Breast epithelium (tissue), 4 donors: ENCODE results near the gene UBE3B. TPM values are rescaled to one million over a fixed set of nuclear protein-coding genes. Genes with fewer than 3 reads are reported as not detected.
A peak's percentile ranks its signal among the peaks of the same experiment; 100 is the strongest.

Experiments
- DNase-seq, 2 donors: peaks; one replicate each; pipeline ENCODE4 v3.0.0-alpha.2; 2019; ENCODE audit warnings: low spot score in 2 of 2
- H3K27ac ChIP-seq, 2 donors: fragments of 200-600 bp; sonication (generic) in 1 of 2; one replicate each; pipeline ENCODE4 v1.5.1; 2016 to 2019; ENCODE audit warnings: mild to moderate bottlenecking in 1 of 2
- H3K27me3 ChIP-seq, 2 donors: fragments of 200-600 bp; sonication (generic) in 1 of 2; one replicate each; pipeline versions ENCODE4 v1.5.1 to v1.6.0; 2017 to 2019; ENCODE audit warnings: control low read depth in 1 of 2, mild to moderate bottlenecking in 1 of 2
- H3K36me3 ChIP-seq: fragments of 200-600 bp; one replicate; pipeline ENCODE4 v1.5.1; 2019
- H3K4me1 ChIP-seq, 2 donors: fragments of 200-600 bp; sonication (generic); one replicate each; pipeline ENCODE4 v1.5.1; 2016 to 2019; ENCODE audit warnings: control low read depth in 1 of 2
- H3K4me3 ChIP-seq, 3 donors: fragments of 200-600 bp; sonication (generic); 1 replicate in 2 of 3; 2 replicates in 1 of 3; pipeline ENCODE4 v1.5.1; 2016 to 2019; ENCODE audit warnings: mild to moderate bottlenecking in 3 of 3, moderate library complexity in 2 of 3
- H3K9me3 ChIP-seq, 2 donors: fragments of 200-600 bp; sonication (generic) in 1 of 2; one replicate each; pipeline ENCODE4 v1.5.1; 2016 to 2019; ENCODE audit warnings: control low read depth in 1 of 2
- CTCF ChIP-seq, 3 donors: fragments of 450-650 bp; IDR thresholded peaks; one replicate each; pipeline ENCODE4 v1.5.1; 2016 to 2017; ENCODE audit warnings: antibody characterized with exemption in 3 of 3, mild to moderate bottlenecking in 3 of 3, moderate library complexity in 3 of 3
- POLR2A ChIP-seq: fragments of 450-650 bp; IDR thresholded peaks from one replicate; pipeline ENCODE4 v1.6.1; 2016; ENCODE audit warnings: antibody characterized with exemption, mild to moderate bottlenecking, moderate library complexity
- POLR2AphosphoS5 ChIP-seq, 3 donors: sonication (generic); formaldehyde crosslinking; IDR thresholded peaks; one replicate each; pipeline ENCODE4 v1.6.1; 2017; ENCODE audit warnings: antibody characterized with exemption in 3 of 3
- intact Hi-C: fragments of 100-400 bp; cut with DNase I; formaldehyde crosslinking; loops from one replicate; pipeline ENCODE4 v1.15.1; 2023; ENCODE audit warnings: low total_unique reads
- total RNA-seq, 3 donors: library from RNA; depleted of rRNA; stranded (reverse); fragments of >200 nt; gene quantifications; one replicate each; pipeline ENCODE4 v1.1.0, GENCODE V29; 2016

Gene UBE3B
- total RNA-seq, 3 donors from 2014 or later: 34.7 to 54.7 (median 47.7) TPM

GRCh38 chr12:109541413-109541726 lies 63.9 kb downstream of the UBE3B start:
- Histone ChIP-seq H3K4me1 (no peaks in the 10 kb centered on the region), H3K27ac (no peak overlapping the region), H3K36me3 (no peaks in the 10 kb centered on the region), H3K27me3 (no peaks in the 10 kb centered on the region), H3K9me3 (no peaks in the 10 kb centered on the region), H3K4me3 (no peak overlapping the region)
- TF ChIP-seq CTCF (IDR thresholded peaks at IDR 0.05) (no peak), POLR2AphosphoS5 (IDR thresholded peaks at IDR 0.05) (no peak), POLR2A (no peak)
- DNase-seq: no peak
- intact Hi-C loops: no loop called here

- no peak for TF ChIP-seq POLR2A
- no peak for TF ChIP-seq POLR2AphosphoS5 (IDR thresholded peaks at IDR 0.05)
- TF ChIP-seq CTCF (IDR thresholded peaks at IDR 0.05): no peak
- no peak overlapping the region for H3K27ac ChIP-seq
- no peaks in the 10 kb centered on the region for H3K27me3 ChIP-seq
- no peaks in the 10 kb centered on the region for H3K4me1 ChIP-seq
- no peaks in the 10 kb centered on the region for H3K9me3 ChIP-seq
- no peaks in the 10 kb centered on the region for H3K36me3 ChIP-seq
- DNase-seq: no peak
- intact Hi-C loops: no loop called here
- H3K4me3 ChIP-seq: no peak overlapping the region
Measured at GRCh38 chr12:109542014-109542413, 64.6 kb downstream of the UBE3B start.

- Histone ChIP-seq H3K27me3 (peaks cover 0 to 4% of the 10 kb centered on the region in 2 donors), H3K27ac (no peak overlapping the region), H3K9me3 (no peaks in the 10 kb centered on the region), H3K36me3 (no peaks in the 10 kb centered on the region), H3K4me3 (no peak overlapping the region), H3K4me1 (no peaks in the 10 kb centered on the region)
- no peak for DNase-seq
- intact Hi-C loops: no loop called here
- TF ChIP-seq POLR2A (no peak), POLR2AphosphoS5 (IDR thresholded peaks at IDR 0.05) (no peak), CTCF (IDR thresholded peaks at IDR 0.05) (no peak)
Measured at GRCh38 chr12:109542876-109543275, 65.4 kb downstream of the UBE3B start.

- peak overlapping the region; percentile 21 to 43 for H3K27ac ChIP-seq
- H3K27me3 ChIP-seq: peaks cover 0 to 16% of the 10 kb centered on the region in 2 donors
- no peak overlapping the region for H3K4me3 ChIP-seq
- no peak for DNase-seq
- intact Hi-C loops: no loop called here
- no peaks in the 10 kb centered on the region for H3K4me1 ChIP-seq
- no peaks in the 10 kb centered on the region for H3K9me3 ChIP-seq
- no peaks in the 10 kb centered on the region for H3K36me3 ChIP-seq
- TF ChIP-seq POLR2AphosphoS5 (IDR thresholded peaks at IDR 0.05) (no peak), CTCF (IDR thresholded peaks at IDR 0.05) (no peak), POLR2A (no peak)
Measured at GRCh38 chr12:109544955-109545531, 67.6 kb downstream of the UBE3B start.

- intact Hi-C loops: no loop called here
- no peak for TF ChIP-seq POLR2A
- no peak for TF ChIP-seq POLR2AphosphoS5 (IDR thresholded peaks at IDR 0.05)
- TF ChIP-seq CTCF (IDR thresholded peaks at IDR 0.05): no peak
Measured at GRCh38 chr12:109545826-109546225, 68.4 kb downstream of the UBE3B start.

More at GRCh38 chr12:109545826-109546225, 68.4 kb downstream of the UBE3B start:
- no peak for DNase-seq
- no peak overlapping the region for H3K27ac ChIP-seq
- no peaks in the 10 kb centered on the region for H3K9me3 ChIP-seq
- no peaks in the 10 kb centered on the region for H3K4me1 ChIP-seq
- no peak overlapping the region for H3K4me3 ChIP-seq
- H3K27me3 ChIP-seq: peaks cover 0 to 20% of the 10 kb centered on the region in 2 donors
- H3K36me3 ChIP-seq: no peaks in the 10 kb centered on the region
